ENCODE results near the gene DUSP5. TPM values are rescaled to one million over a fixed set of nuclear protein-coding genes. Genes with fewer than 3 reads are reported as not detected.
"Not testable (repeated sequence)": the region's sequence is repeated elsewhere in the genome, so short reads cannot be mapped to it uniquely, and the experiment has no call there.

The DUSP5 gene
- total and polyA plus RNA-seq, 7 donors, result 3.6 to 42.1 (median 12.0) TPM

- no peak for TF ChIP-seq EP300 (IDR thresholded peaks at IDR 0.05)
- no peak for TF ChIP-seq POLR2AphosphoS5 (IDR thresholded peaks at IDR 0.05)
- TF ChIP-seq CTCF (IDR thresholded peaks at IDR 0.05), result no peak
- Histone ChIP-seq H3K4me3 (no peak overlapping the region), H3K27ac (no peak overlapping the region), H3K27me3 (no peaks in the 10 kb centered on the region), H3K9me3 (no peaks in the 10 kb centered on the region), H3K36me3 (no peaks in the 10 kb centered on the region), H3K4me1 (peaks cover 0 to 9% (median 8%) of the 10 kb centered on the region in 4 donors)
- DNase-seq, result no peak
- intact Hi-C loops (cut with DNase I), result no loop called here
- WGBS, 2 donors, result 58 to 64% methylated on average over 6 of the region's 6 CpGs
Observed at GRCh38 chr10:110529596-110530011, 31.9 kb downstream of the DUSP5 start.

GRCh38 chr10:110530131-110530831 is 32.6 kb downstream of the DUSP5 start:
- Histone ChIP-seq H3K4me3 (peak overlapping the region in 3 of 4 donors; percentile 20 to 32 (median 30)), H3K27me3 (no peaks in the 10 kb centered on the region), H3K4me1 (peaks cover 0 to 9% (median 8%) of the 10 kb centered on the region in 4 donors), H3K36me3 (no peaks in the 10 kb centered on the region), H3K9me3 (no peaks in the 10 kb centered on the region), H3K27ac (peak overlapping the region in 1 of 4 donors; percentile 0)
- intact Hi-C loops (cut with DNase I), result no loop called here
- DNase-seq, result peak; percentile 84
- 7 to 23% methylated on average over 35 of the region's 35 CpGs for WGBS, 2 donors
- no peak for TF ChIP-seq EP300 (IDR thresholded peaks at IDR 0.05)
- TF ChIP-seq POLR2AphosphoS5 (IDR thresholded peaks at IDR 0.05), result peak in 1 of 4 donors; percentile 31

GRCh38 chr10:110531687-110532086 is 34.0 kb downstream of the DUSP5 start:
- 87 to 94% methylated on average over 2 of the region's 2 CpGs for WGBS, 2 donors
- no peaks in the 10 kb centered on the region for H3K36me3 ChIP-seq
- no peak for DNase-seq
- no peak for TF ChIP-seq CTCF (IDR thresholded peaks at IDR 0.05)
- no peak for TF ChIP-seq POLR2AphosphoS5 (IDR thresholded peaks at IDR 0.05)
- TF ChIP-seq POLR2A (IDR thresholded peaks at IDR 0.05), result no peak
- TF ChIP-seq EP300 (IDR thresholded peaks at IDR 0.05), result no peak
- H3K27me3 ChIP-seq, result no peaks in the 10 kb centered on the region
- no peak overlapping the region for H3K4me3 ChIP-seq
- H3K9me3 ChIP-seq, result no peaks in the 10 kb centered on the region
- no peak overlapping the region for H3K27ac ChIP-seq
- peaks cover 0 to 9% (median 8%) of the 10 kb centered on the region in 4 donors for H3K4me1 ChIP-seq
- intact Hi-C loops (cut with DNase I), result no loop called here

- H3K4me1 ChIP-seq; intact Hi-C loops (cut with DNase I); DNase-seq; H3K27me3 ChIP-seq; H3K4me3 ChIP-seq; H3K36me3 ChIP-seq; H3K27ac ChIP-seq; H3K9me3 ChIP-seq: not testable (repeated sequence)
- WGBS, 2 donors, result 79 to 85% methylated on average over 4 of the region's 4 CpGs
Observed at GRCh38 chr10:110532628-110533027, 34.9 kb downstream of the DUSP5 start.

GRCh38 chr10:110533149-110533548 is 35.4 kb downstream of the DUSP5 start:
- no peaks in the 10 kb centered on the region for H3K27me3 ChIP-seq
- intact Hi-C loops (cut with DNase I), result no loop called here
- no peaks in the 10 kb centered on the region for H3K9me3 ChIP-seq
- TF ChIP-seq POLR2AphosphoS5 (IDR thresholded peaks at IDR 0.05) (no peak), POLR2A (IDR thresholded peaks at IDR 0.05) (no peak), CTCF (IDR thresholded peaks at IDR 0.05) (no peak), EP300 (IDR thresholded peaks at IDR 0.05) (no peak)
- peaks cover 0 to 9% (median 8%) of the 10 kb centered on the region in 4 donors for H3K4me1 ChIP-seq
- 33 to 45% methylated on average over 3 of the region's 3 CpGs for WGBS, 2 donors
- H3K27ac ChIP-seq, result no peak overlapping the region
- no peak overlapping the region for H3K4me3 ChIP-seq
- no peaks in the 10 kb centered on the region for H3K36me3 ChIP-seq
- DNase-seq, result no peak

GRCh38 chr10:110534571-110534970 is 36.9 kb downstream of the DUSP5 start:
- DNase-seq, result no peak
- Histone ChIP-seq H3K4me3 (no peak overlapping the region), H3K9me3 (no peaks in the 10 kb centered on the region), H3K27ac (no peak overlapping the region), H3K36me3 (no peaks in the 10 kb centered on the region), H3K4me1 (peaks cover 0 to 9% (median 8%) of the 10 kb centered on the region in 4 donors), H3K27me3 (no peaks in the 10 kb centered on the region)
- TF ChIP-seq POLR2AphosphoS5 (IDR thresholded peaks at IDR 0.05) (no peak), POLR2A (IDR thresholded peaks at IDR 0.05) (no peak), CTCF (IDR thresholded peaks at IDR 0.05) (no peak), EP300 (IDR thresholded peaks at IDR 0.05) (no peak)
- 63 to 81% methylated on average over 2 of the region's 2 CpGs for WGBS, 2 donors
- intact Hi-C loops (cut with DNase I), result no loop called here

Measured in sigmoid colon (tissue), 7 donors.